GM18498 (cell line): ENCODE measurements around the gene DIS3L2.
"Not testable (repeated sequence)": the region's sequence is repeated elsewhere in the genome, so short reads cannot be mapped to it uniquely, and the experiment has no call there.

Experiments
- ATAC-seq: cut with Tn5 transposase; IDR thresholded peaks from one replicate; pipeline ENCODE4 v1.9.1; 2021; ENCODE audit warnings: mild to moderate bottlenecking, moderate library complexity; ENCODE audit not compliant: unreplicated experiment

The DIS3L2 gene

GRCh38 chr2:232328516-232329460, 367.3 kb downstream of the DIS3L2 start:
- no peak for ATAC-seq

GRCh38 chr2:232329716-232330067, 368.2 kb downstream of the DIS3L2 start:
- no peak for ATAC-seq

- ATAC-seq = no peak
Measured at GRCh38 chr2:232330068-232330999, 368.8 kb downstream of the DIS3L2 start.

GRCh38 chr2:232331061-232331460, 369.5 kb downstream of the DIS3L2 start:
- ATAC-seq = not testable (repeated sequence)

- ATAC-seq = not testable (repeated sequence)
Measured at GRCh38 chr2:232331641-232332040, 370.1 kb downstream of the DIS3L2 start.

- not testable (repeated sequence) for ATAC-seq
Measured at GRCh38 chr2:232332244-232332939, 370.9 kb downstream of the DIS3L2 start.

GRCh38 chr2:232332940-232333259, 371.4 kb downstream of the DIS3L2 start:
- ATAC-seq = no peak

- ATAC-seq = no peak
Measured at GRCh38 chr2:232333361-232334135, 372.0 kb downstream of the DIS3L2 start.

GRCh38 chr2:232334136-232334884, 372.8 kb downstream of the DIS3L2 start:
- not testable (repeated sequence) for ATAC-seq

GRCh38 chr2:232334885-232335205, 373.3 kb downstream of the DIS3L2 start:
- not testable (repeated sequence) for ATAC-seq

- ATAC-seq = not testable (repeated sequence)
Measured at GRCh38 chr2:232335206-232335858, 373.8 kb downstream of the DIS3L2 start.

- no peak for ATAC-seq
Measured at GRCh38 chr2:232335859-232336215, 374.3 kb downstream of the DIS3L2 start.

GRCh38 chr2:232336241-232336736, 374.8 kb downstream of the DIS3L2 start:
- no peak for ATAC-seq

GRCh38 chr2:232336981-232337720, 375.6 kb downstream of the DIS3L2 start:
- ATAC-seq = no peak

GRCh38 chr2:232338094-232338758, 376.7 kb downstream of the DIS3L2 start:
- ATAC-seq = not testable (repeated sequence)

- no peak for ATAC-seq
Measured at GRCh38 chr2:232338759-232339106, 377.2 kb downstream of the DIS3L2 start.

- no peak for ATAC-seq
Measured at GRCh38 chr2:232339121-232340081, 377.9 kb downstream of the DIS3L2 start.
